NCI-H1436 (cell line): Measurements from ENCODE around the gene CAMK2B.
A peak's percentile ranks its signal among the peaks of the same experiment; 100 is the strongest.

Experiments used
- DNase-seq: peaks from one replicate; lab custom pipeline; 2025; lab: John Stamatoyannopoulos, UW

CAMK2B gene

DNA sequence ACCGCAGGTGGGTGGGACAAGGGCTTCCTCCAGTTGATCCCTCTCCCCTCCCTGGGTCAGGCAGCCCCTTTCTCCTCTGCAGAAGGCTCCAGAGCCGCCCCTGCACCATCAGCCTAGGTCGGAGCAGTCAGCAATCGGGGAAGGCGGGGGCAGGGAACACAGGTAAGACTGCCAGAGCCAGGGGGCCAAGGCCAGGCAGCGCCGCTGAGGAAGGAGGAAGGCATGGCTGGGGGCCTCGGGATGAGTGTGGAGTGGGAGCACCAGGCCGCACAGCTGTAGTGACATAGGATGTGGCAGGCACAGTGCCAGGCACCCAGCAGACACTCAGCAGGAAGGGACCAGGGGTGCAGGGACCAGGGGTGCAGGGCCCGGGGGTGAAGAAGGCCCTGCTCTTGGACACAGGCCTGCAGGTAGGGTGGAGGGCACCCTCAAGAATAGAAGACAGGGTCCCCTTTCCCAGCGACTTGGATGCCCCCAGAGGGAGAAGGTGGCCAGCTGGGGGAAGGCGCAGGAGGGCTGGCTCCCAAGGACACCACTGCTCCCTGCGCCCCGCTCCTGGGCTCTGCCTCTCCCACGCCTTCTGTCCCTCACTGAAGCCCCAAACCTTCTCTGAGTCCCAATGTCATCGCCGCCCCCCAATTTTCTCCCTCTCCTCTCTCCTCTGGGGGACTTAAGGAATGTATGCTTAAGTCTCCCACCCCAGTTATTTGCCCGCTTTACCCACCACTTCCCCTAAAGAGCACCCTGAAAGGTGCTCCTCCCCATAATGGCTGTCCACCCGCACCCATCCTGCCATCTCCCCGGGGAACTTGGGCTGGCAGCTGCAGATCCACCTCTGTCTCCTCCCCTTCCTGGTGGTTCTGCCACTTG, 38.5 kb downstream of the CAMK2B start:
- DNase-seq, result no peak

DNA sequence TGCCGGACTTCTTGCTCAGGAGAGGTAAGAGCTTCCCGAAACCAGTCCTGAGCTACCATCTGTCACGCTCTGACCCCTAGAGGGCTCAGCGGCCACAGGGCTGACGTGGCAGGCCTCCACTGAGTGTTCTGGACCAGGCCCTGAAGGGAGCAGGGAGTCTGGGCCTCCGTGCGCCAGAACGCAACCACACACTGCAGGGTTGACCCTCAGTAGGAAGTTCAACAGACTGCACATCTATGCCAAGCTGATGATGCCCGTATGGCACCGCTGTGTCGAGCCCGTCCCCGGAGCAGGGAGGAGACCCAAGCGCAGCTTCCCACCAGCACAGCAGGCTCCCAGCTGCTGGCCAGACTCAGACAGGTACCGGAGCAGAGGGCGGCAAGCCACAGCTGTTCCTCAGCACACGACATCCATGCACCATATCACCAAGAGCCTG, 39.2 kb downstream of the CAMK2B start:
- no peak for DNase-seq

DNA sequence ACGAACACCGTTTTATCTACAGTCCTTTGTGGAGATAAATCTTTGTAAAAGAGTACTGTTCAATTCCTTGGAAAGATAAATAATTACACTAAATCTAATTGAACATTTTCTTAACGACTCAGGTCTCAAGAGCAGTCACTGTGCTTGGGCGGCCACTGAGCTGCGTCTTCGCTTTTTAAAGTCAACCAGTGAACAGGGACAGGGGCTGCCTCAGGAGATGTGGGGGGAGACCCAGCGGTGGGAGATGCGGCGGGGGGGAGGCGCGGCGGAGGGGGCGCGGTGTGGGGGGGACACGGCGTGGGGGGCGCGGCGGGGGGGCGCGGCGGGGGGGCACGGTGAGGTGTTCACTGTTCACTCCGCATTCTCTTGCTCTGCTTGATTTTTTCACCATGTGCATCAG, 39.8 kb downstream of the CAMK2B start:
- DNase-seq, result no peak

DNA sequence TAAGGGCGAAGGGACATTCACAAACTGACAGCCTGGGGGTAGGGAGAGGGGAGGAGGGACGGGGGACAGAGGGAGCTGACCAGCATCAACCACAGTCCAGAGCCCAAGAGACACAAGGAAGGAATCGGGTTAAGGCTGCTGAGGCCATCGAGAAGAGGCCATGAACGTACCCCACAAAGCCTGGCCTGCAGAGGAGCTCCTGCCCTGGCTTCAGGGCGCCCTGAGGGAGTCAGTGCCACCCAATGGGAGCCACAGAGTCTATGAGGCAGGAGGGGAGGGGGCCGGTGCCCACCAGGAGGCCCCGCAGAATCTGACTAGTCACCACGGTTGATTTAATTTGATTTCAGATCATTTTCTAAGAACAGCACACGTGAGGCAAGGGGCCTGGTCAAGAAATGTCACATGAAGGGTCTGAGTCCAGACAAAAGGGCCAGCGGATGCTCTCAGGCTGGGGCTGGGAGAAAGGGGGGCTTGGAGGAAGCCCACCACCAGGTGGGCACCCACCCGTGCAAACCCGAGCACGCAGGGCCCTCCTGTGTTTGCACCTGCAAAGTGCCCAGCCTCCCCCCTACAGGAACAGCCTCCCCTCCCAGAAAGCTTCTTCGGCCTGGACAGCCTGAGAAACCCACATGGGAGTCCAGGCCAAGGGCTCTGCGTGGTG, 40.4 kb downstream of the CAMK2B start:
- no peak for DNase-seq

DNA sequence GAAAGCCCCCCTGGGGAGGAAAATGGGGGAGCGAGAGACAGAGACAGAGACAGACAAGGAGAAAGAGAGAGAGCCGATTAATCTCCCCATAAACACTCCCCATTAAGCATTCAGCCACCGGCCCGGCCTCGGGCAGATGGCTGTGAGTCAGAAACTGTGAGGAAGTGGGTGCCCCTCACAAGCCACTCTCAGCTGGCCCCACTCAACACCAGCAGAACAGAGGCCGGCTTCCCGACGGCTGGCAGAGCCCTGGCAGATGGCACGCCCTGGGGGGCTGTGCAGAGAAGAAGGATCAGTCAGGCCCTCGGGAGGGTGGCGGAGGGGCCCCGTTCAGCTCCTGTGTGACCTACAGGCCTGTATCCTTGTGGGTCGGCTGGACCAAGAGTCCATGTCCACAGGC, 41.2 kb downstream of the CAMK2B start:
- no peak for DNase-seq

DNA sequence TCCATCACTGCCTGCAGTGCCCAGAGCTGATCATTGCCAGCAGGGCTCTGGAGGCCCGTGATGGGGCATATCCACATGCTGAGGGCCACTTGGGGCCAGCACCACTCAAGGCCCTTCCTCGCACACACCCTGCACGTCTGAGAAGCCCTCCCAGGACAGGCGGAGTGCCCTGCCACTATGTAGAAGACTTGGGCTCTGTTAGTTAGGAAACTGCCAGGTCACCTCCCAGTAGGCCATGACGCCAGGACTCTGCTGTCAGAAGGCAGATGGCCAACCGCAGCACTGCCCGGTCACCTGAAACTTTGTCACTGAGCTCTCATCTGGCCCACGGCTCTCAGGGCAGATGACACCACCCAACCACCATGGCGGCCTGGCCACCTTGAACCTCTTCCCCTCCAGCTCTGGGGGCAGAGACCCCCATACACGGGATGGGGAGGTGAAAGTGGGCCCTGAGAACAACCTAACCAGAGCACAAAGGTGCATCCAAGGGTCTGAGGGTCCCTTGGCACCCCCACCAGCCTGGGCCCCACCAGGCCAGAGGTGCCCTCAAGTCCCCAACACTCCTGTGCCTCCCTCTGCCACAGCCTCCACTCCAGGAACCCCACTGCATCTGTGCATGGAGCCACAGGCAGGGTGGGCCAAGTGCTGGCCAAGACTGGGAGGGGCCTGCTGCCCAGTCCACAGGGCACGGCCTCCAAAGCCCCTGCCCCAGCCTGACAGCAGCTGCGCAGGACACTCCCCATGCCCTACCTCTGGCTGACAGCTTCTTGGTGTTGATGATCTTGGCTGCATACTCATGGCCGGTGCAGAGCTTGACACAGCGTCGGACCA, 41.8 kb downstream of the CAMK2B start:
- no peak for DNase-seq

DNA sequence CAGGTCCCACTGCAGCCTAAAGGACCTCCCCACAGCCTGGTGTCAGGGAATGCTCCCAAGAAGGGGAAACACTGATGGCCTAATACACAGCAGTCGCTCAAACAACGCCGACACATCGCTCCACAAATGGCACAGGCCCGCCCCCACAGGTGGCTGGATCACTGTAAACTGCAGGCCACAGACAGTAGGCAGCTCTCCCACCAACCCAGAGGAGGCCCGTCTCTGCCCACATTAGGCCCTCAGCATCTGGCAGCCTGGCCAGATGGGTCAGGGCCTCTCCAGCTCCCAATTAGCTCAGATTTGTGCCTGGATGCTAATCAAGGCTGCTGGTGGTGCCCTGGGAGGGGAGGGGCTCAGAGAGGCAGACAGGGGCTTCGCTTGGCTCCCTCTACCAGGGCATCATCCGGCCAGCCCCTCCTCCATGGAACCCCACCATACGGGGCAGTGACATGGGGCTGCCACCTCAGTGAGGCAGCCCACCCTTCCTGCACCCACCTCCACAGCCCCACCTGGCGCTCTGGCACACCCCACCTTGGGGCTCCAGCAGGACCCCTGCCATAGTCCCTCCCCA, 42.7 kb downstream of the CAMK2B start:
- no peak for DNase-seq

DNA sequence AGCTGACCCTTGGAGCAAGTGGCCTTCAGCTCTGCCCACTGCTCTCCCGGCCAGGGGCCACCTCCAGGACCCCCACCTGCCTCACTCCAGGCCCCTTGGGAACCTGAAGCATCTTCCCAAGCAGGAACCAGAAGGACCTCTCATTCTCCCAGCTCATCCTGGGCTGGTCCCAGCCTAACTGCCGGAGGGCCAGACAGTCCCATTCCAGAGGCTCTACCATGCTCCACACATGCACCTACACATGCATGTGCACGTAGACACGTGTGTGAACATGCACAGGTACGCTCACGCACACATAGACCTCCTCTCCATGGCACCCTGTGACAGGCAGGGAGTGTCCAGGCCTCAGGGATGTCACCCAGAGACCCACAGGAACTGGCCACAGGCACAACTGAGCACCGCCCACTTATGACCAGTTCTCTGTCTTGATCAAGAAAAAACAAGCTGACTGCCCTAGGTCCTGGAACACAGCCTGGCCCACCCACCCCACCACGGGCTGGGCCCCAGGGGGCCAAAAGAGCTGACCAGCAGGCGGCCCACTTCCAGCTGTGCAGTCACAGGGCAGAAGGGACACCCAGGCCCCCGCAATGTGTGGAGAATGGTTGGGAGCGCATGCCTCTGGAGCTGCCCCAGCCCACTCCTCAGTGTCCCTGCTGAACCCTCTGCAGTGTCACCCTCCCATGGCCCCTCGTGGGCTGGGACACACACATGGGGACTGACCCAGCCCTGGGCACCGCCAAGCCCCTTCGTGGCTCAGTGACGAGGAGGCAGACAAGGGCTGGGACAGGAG, 43.4 kb downstream of the CAMK2B start:
- DNase-seq, result no peak

DNA sequence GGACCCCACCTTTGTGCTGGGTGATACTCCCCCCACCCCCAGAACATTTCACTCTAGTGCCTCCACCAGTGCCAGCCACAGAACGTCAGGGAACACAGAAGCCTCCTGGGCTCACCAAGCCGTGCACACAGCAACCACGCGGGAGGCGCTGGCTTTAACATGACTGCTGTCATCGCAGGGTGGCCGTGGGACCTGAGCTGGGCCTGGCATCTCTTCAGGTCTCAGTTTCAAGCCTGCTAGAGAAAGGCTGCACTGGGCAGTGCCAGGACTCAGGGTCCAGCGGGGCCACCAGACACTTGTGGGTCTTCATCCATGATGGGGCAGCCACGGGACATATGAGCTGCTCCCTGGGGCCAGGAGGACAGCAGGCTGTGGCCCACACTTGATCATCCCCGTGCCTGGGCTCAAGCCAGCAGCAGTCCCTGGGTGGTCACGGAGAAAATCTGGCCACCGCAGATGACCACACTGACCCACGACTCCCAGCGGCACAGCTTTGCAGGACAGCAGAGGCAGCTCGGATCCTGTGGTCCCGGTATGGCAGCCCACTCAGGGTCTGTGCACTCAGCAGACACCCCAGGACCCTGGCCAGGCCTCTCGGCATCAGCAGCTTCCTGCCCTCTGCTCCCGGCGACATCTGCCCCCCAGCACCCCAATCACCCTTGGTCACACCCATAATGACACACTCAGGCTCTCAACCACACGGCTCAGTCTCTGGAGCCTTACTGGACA, 44.2 kb downstream of the CAMK2B start:
- DNase-seq, result no peak

DNA sequence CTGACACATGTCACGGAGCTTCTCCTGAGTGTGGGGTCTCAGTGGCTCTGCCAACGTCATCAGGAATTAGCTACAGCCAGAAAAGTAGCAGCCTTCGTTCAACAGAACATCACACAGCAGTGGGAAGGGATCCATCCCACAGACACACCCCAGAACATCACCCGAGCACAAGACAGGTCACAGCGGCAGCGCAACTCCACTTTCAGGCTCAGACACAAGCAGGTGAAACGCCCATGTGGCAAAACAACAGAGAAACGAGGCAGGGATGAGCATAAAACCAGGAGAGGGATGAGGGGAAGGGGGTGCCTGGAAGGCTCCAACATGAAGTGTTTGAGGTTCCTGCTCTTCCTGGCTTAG, 44.8 kb downstream of the CAMK2B start:
- no peak for DNase-seq

DNA sequence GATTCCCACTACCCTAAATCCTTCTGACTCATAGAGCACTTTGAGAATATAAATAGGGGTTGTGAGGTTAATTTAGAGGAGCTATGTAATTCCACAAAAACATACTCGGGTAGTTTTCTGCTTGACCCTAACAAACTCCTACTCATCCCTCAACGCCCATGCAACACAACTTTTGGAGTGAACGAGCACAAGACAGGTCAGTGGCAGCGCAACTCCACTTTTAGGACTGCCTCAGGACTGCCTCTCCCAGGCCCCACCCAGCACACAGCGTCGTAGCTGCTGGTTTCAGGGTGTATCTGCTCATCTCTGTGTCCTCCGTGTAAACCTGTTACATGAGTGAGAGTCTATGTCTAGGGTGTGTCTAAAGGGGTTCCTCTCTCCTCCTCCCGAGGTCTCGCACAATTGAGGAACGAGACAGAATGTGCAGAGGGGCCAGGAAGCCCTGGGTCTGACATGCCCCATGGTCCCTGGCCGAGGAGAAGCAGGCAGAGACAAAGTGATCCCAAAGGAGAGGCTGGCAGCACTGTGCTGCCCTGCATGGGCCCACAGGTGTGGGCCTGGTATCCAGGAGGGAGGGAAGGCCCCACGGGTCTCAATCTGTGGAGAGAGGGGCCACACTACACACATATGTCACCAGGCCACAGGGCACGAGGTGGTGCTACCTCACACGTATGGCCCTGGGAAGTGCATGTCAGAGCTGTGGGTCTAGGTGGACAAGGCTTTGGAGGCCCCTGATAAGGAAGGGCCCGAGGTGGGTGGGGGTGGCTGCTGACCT, 45.5 kb downstream of the CAMK2B start:
- no peak for DNase-seq

DNA sequence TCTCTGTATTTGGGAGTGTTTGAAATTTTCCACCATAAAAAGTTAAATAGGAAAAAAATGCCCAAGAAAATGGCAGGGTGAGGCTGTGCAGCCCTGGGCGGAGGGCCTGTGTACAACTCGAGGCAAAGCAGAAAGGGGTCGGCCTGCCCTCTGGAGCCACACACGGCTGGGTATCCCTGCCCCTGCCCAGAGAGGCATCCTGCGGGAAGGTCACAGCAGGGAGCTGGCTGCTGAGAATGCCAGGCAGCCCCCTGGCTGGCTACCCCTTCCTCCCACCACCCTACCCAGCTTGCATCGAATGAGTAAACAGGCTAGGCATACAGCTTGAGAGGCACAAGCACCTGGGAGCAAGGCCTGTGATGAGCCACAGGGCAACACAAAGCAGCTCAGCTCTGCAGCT, 46.1 kb downstream of the CAMK2B start:
- DNase-seq, result no peak

DNA sequence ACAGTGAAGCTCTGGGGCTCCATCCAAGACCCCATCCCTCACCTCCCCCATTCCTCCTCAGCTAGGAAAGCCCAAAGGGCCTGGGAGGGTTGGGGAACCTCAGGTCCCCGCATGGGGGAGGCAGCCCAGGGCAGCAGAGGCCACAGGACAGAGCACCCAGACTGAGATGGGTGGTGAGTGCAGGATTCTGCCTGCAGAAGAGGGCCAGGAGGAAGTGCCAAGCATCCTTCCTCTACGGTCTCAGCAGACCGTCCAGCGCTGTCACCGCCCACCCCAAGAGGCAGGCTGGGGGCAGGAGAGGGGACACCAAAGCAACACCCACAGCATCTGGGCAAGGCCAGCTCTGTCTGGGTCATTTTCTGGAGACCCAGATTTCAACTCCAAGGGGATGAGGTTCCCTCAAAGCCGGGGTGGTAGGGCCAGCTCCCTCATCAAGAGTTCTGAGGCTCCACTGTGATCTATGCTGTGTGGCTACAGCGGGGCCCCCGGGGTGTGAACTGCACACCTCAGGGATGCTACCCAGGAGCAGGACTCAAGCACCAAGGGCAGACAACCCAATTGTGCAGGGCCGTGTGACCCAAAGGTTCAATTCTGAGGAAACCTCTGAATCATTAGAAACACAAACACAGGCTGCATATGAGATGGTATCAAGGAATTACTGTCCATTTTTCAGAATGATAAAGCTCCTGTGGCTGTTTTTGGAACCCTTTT, 46.8 kb downstream of the CAMK2B start:
- DNase-seq, result no peak

DNA sequence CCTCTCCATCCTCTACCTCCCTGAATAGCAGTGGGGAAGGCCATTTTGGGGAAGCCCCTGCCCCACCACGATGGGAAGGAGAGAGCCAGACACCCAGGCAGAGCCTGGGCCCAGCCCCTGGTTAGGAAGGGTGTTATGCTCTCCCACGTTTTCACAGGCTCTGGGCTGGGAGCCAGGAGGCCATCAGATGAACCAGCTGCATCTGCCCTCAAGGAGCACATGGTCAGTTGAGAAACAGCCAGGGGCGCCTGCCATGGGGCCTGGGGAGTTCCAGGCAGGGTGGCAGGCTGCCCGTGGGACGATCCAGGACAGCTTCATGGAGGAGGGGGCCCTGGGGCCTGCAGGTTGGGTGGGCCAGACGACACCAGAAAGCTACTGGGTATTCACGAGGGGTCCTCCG, 47.5 kb downstream of the CAMK2B start:
- DNase-seq, result no peak

DNA sequence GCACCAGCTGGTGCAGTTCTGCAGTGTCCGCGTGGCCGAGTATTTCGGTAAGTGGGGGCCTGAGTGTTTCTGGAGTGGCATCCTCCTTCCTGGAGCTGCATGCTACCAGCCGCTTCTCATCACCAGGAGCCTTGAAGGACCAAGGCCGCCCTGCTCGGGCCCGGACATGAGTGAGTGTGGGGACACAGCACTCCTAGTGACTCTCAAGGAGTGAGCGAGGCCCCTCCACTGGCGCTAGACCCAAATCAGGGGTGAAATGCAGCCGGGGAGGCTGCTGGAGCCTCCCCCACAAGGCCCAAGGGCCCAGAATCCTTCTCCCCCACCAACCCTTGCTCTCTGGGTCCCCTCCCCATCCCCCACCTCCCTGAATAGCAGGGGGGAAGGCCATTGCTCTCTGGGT, 48.0 kb downstream of the CAMK2B start:
- no peak for DNase-seq

DNA sequence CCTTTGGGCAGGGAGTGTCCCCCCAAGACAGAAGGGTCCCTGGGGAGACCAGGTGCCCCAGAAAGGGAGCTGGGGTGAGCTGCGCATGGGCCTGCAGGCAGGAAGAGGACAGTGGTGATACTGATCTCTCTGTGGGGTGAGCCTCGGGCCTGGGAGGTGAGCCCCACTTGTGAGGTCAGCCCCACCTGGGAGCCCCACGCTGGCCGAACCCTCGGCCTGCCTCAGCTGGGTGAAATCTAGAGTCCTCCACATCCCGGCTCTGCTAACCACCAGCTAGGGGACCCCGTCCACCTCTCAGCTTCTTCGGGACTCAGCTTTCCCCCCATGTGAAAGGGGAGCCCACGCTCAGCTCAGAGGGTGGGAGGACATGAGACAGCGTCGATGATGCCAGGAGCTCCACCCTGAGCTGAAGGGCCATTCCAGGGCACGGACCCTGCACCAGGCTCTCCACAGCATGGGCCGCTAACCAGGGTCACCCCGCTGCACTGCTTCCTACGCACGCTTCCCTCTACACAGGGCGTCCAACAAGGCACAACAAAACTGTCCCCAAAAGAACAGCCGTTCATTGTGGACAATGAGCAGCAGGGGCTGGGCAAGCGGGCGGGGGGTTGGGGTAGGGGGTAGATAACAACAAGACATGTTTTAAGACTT, 48.7 kb downstream of the CAMK2B start:
- DNase-seq, result no peak

DNA sequence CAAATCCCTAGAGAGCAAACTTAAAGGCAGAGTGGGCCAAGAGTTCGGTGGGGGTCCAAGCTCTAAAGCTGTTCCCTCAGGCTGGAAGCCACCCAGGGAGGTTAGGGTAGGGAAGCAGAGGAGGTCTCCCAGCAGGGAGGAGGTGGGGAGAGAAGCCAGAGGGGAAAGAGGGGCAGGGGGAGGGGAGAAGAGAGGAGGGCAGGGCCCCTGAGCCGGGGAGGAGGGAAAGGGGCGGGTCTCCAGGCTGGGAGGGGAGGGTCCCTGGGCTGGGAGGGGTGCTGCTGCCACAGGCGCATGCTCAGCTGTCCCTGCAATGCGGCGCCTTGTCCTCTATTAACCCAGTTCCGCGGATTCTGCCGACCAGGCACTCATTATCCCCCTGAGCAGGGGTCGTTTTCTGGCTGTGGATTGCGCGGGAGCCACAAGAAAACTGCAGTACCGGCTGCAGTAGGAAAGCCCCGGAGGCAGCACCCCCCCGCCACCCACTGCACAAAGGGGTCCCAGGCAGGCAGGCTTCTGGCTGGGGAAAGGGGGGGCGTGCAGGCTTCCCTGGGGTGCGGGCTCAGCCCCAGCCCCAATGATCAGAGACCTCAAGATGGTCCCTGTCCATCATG, 49.3 kb downstream of the CAMK2B start:
- DNase-seq, result peak; percentile 72

DNA sequence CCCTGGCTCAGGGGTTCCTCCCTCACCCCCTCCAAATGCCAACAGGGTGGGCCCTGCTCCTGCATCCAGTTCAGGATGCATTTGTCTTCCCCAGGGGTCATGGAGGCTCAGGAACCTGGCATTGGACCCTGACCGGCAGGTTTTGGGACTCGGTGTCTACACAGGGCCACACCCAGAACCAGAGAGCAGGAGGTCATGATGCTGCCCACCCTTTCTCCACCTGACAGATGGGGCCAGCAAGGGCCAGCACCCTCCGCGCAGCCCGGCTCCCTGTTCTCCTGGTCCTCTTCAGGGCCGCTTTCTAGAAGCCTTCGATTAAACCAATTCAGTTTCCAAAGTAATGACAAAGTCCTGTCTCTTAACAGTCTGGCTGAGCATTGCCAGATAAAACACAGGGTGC, 50.2 kb downstream of the CAMK2B start:
- DNase-seq, result no peak

DNA sequence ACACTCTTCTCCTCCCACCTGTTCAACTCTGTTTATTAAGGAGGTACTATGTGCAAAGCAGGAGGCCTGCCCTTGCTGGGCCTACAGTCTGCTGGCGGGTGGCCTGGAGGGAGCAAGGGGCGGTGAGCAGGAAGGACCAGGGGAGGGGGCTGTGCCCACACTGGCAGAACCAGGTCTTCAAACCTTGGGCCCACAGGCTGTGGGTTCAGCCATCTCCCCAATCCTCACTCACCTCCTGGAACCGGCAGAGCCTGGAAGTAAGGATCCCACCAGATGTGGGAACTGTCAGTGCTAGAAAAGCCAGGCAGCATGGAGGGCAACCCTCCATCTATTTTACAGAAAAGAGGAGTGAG, 50.8 kb downstream of the CAMK2B start:
- no peak for DNase-seq
